Measurements from ENCODE around the gene ALG14.
A peak's percentile ranks its signal among the peaks of the same experiment; 100 is the strongest.
"Not testable (repeated sequence)": the region's sequence is repeated elsewhere in the genome, so short reads cannot be mapped to it uniquely, and the experiment has no call there.

Gene ALG14

GRCh38 chr1:95043141-95043980 is 29.4 kb downstream of the ALG14 start:
- FAIRE-seq (peak; percentile 74), DNase-seq (ENCODE audit: low spot score) (peak; percentile 84)

GRCh38 chr1:95042286-95042685 is 30.5 kb downstream of the ALG14 start:
- DNase-seq (ENCODE audit: low spot score) (no peak), FAIRE-seq (no peak)

- FAIRE-seq (no peak), DNase-seq (ENCODE audit: low spot score) (peak; percentile 69)
Measured at GRCh38 chr1:95041491-95042165, 31.1 kb downstream of the ALG14 start.

GRCh38 chr1:95040032-95040525 is 32.7 kb downstream of the ALG14 start:
- FAIRE-seq = no peak

GRCh38 chr1:95039360-95040031 is 33.3 kb downstream of the ALG14 start:
- peak; percentile 69 for DNase-seq (ENCODE audit: low spot score)
- FAIRE-seq = no peak

More at GRCh38 chr1:95040032-95040525, 32.7 kb downstream of the ALG14 start:
- DNase-seq (ENCODE audit: low spot score) = no peak

- DNase-seq (ENCODE audit: low spot score) = peak; percentile 68
- FAIRE-seq = peak; percentile 82
Measured at GRCh38 chr1:95035536-95035935, 37.2 kb downstream of the ALG14 start.

GRCh38 chr1:95034506-95034905 is 38.2 kb downstream of the ALG14 start:
- DNase-seq (ENCODE audit: low spot score) (no peak), FAIRE-seq (no peak)

- no peak for DNase-seq (ENCODE audit: low spot score)
- no peak for FAIRE-seq
Measured at GRCh38 chr1:95033843-95034242, 38.9 kb downstream of the ALG14 start.

GRCh38 chr1:95029532-95029931 is 43.2 kb downstream of the ALG14 start:
- no peak for FAIRE-seq
- no peak for DNase-seq (ENCODE audit: low spot score)

- DNase-seq (ENCODE audit: low spot score) (no peak), FAIRE-seq (no peak)
Measured at GRCh38 chr1:95028954-95029353, 43.8 kb downstream of the ALG14 start.

- DNase-seq (ENCODE audit: low spot score) = no peak
- FAIRE-seq = no peak
Measured at GRCh38 chr1:95027046-95027445, 45.7 kb downstream of the ALG14 start.

GRCh38 chr1:95023399-95024043 is 49.2 kb downstream of the ALG14 start:
- peak; percentile 60 for DNase-seq (ENCODE audit: low spot score)
- FAIRE-seq = no peak

- no peak for DNase-seq (ENCODE audit: low spot score)
- no peak for FAIRE-seq
Measured at GRCh38 chr1:95022644-95022926, 50.2 kb downstream of the ALG14 start.

GRCh38 chr1:95021805-95022643 is 50.7 kb downstream of the ALG14 start:
- DNase-seq (ENCODE audit: low spot score) (no peak), FAIRE-seq (no peak)

GRCh38 chr1:95021119-95021518 is 51.6 kb downstream of the ALG14 start:
- DNase-seq (ENCODE audit: low spot score) (no peak), FAIRE-seq (no peak)

GRCh38 chr1:95019466-95019865 is 53.3 kb downstream of the ALG14 start:
- DNase-seq (ENCODE audit: low spot score); FAIRE-seq: not testable (repeated sequence)

GRCh38 chr1:95018602-95019369 is 54.0 kb downstream of the ALG14 start:
- no peak for FAIRE-seq
- DNase-seq (ENCODE audit: low spot score) = peak; percentile 56

GRCh38 chr1:95017775-95018174 is 55.0 kb downstream of the ALG14 start:
- DNase-seq (ENCODE audit: low spot score) (no peak), FAIRE-seq (no peak)

- DNase-seq (ENCODE audit: low spot score) (no peak), FAIRE-seq (no peak)
Measured at GRCh38 chr1:95015076-95015475, 57.7 kb downstream of the ALG14 start.

All from urothelium cell line (cell line).